ENCODE results near the gene PPARD.
"Not testable (repeated sequence)": the region's sequence is repeated elsewhere in the genome, so short reads cannot be mapped to it uniquely, and the experiment has no call there.

PPARD gene

DNA sequence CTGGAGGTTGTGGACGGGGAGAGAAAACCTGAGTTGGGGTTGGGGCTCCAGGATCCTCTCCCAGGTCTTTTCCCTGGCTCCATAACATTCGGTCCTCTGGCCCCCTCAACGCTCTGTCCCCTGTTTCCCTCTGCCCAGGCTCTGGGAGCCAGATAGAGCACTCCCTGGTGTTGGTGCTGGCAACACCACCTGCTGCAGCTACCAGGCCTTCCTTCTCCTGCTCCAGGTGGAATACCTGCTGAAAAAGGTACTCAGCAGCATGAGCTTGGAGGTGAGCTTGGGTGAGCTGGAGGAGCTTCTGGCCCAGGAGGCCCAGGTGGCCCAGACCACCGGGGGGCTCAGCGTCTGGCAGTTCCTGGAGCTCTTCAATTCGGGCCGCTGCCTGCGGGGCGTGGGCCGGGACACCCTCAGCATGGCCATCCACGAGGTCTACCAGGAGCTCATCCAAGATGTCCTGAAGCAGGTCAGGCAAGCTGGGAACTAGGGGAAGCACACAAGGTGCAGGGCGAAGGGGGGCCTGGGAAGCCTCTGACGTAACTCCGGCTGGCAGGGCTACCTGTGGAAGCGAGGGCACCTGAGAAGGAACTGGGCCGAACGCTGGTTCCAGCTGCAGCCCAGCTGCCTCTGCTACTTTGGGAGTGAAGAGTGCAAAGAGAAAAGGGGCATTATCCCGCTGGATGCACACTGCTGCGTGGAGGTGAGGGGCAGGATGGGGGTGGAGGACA, 30.1 kb upstream of the PPARD start:
- no peak for DNase-seq (ENCODE audit: low spot score)

- no peak for DNase-seq (ENCODE audit: low spot score)
Measured at GRCh38 chr6:35312807-35313206, 29.6 kb upstream of the PPARD start.

DNA sequence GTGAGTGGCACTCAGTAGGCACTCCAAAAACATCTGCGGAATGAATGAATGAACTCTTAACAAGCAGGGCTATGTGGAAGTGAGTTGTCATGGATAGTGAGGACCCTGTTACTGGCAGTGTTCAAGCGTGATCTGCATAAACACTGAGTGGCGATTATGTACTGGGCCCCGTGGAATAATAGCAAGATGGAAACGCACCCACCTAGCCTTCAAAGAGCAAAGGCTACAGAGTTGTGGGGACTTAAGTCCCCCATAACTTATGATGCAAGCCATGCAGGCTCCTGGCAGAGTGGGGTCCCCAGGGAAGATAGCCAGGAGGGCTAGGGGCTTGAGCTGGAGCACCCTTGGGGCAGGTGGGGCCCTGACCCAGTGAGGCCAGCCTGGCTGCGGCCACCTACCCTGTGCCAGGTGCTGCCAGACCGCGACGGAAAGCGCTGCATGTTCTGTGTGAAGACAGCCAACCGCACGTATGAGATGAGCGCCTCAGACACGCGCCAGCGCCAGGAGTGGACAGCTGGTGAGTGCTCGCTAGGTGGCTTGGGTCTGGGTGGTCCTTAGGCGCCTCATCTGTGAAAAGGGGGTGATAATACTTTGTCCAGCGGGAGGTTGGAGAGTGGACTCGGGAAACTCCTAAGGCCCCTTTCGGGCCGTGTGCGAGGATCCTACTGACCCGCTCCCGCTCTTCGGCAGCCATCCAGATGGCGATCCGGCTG, 24.7 kb upstream of the PPARD start:
- DNase-seq (ENCODE audit: low spot score), result no peak

GRCh38 chr6:35318196-35319171, 23.9 kb upstream of the PPARD start:
- peak; percentile 87 for DNase-seq (ENCODE audit: low spot score)

DNA sequence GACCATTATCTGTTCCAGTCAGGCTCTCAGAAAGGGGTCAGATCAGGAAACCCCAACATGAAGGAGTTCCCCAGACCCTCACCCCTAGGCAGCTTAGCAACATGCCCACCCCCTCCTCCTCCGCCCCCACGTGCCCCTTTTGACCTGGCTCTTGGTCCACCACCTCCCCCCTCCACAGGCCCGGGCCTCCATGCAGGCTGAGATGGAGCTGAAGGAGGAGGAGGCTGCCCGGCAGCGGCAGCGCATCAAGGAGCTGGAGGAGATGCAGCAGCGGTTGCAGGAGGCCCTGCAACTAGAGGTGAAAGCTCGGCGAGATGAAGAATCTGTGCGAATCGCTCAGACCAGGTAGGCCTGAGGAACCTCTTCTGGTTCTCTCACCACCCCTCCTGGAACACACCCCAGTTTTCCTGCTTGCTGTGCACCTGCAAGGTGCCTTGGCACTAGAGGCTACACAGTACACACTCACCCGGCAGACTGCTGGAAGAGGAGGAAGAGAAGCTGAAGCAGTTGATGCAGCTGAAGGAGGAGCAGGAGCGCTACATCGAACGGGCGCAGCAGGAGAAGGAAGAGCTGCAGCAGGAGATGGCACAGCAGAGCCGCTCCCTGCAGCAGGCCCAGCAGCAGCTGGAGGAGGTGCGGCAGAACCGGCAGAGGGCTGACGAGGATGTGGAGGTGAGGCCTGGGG, 22.9 kb upstream of the PPARD start:
- DNase-seq (ENCODE audit: low spot score), result no peak

- no peak for DNase-seq (ENCODE audit: low spot score)
Measured at GRCh38 chr6:35320031-35320410, 22.3 kb upstream of the PPARD start.

GRCh38 chr6:35321091-35321490, 21.3 kb upstream of the PPARD start:
- no peak for DNase-seq (ENCODE audit: low spot score)

GRCh38 chr6:35327349-35328027, 14.9 kb upstream of the PPARD start:
- peak; percentile 63 for DNase-seq (ENCODE audit: low spot score)

DNA sequence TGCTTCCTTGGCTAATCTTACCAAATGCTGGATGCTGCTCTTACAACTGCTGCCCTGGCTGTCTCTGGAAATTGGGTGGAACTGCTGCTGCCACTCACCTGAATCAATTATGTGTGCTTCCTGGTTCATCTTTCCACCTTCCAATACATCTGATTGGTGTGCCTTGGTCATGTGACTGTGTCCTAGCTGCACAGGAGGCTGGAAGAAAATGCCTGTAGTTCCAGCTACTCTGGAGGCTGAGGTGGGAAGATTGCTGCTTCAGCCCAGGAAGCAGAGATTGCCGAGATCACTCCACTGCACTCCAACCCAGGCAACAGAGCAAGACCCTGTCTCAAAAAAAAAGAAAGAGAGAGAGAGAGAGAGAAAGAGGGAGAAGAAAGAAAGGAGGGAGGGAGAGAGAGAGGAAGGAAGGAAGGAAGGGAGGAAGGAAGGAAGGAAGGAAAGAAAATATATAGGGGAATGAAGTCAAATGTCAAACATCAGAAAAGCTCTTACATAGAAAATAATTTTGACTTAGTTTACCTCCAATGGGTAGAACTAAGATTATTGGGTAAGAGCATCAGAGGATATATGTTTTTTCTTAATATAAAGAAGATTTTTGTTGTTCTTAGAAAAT, 14.1 kb upstream of the PPARD start:
- no peak for DNase-seq (ENCODE audit: low spot score)

GRCh38 chr6:35328965-35329364, 13.4 kb upstream of the PPARD start:
- DNase-seq (ENCODE audit: low spot score), result not testable (repeated sequence)

DNA sequence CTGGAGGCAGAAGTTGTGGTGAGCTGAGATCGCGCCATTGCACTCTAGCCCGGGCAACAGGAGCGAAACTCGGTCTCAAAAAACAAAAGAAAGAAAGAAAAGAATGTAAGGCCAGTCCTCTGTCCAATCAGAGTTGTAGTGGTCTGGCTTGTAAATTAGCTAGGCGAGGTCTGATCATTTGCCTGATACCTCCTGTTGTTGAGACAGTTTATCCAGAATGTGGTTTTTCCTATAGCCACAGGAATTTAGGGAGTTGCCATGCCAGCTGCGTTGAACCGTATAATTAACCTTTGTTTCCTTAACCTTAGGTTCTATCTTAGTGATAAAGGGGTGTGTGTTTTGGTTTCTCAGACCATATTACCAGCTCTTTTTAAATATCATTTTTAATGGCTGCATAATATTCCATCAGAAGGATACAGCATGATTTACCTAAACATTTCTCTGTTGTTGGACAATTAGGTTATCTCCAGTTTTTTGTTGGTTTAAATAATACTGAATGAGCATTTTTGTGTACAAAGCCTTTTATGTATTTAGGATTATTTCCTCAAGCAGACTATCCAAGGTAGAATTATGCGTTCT, 11.7 kb upstream of the PPARD start:
- no peak for DNase-seq (ENCODE audit: low spot score)

GRCh38 chr6:35332074-35332887, 10.1 kb upstream of the PPARD start:
- DNase-seq (ENCODE audit: low spot score), result not testable (repeated sequence)

- no peak for DNase-seq (ENCODE audit: low spot score)
Measured at GRCh38 chr6:35341557-35341956, 801 bp upstream of the PPARD start.

GRCh38 chr6:35343092-35343834, 905 bp downstream of the PPARD start:
- peak; percentile 51 for DNase-seq (ENCODE audit: low spot score)

- no peak for DNase-seq (ENCODE audit: low spot score)
Measured at GRCh38 chr6:35343835-35344550, 1.6 kb downstream of the PPARD start.

DNA sequence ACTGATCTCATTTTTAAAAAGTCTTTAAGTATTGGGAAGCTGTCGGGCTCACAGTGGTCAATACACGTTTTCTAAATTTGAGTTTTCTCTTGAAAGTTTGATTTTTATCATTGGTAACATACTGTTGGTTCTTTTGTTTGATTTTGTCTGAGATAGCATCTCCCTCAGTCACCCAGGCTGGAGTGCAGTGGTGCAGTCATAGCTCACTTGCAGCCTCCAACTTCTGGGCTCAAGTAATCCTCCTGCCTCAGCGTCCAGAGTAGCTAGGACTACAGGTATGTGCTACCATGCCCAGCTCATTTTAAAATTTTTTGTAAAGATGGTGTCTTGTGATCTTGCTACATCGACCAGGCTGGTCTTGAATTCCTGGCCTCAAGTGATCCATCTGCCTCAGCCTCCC, 9.1 kb downstream of the PPARD start:
- DNase-seq (ENCODE audit: low spot score), result no peak

DNA sequence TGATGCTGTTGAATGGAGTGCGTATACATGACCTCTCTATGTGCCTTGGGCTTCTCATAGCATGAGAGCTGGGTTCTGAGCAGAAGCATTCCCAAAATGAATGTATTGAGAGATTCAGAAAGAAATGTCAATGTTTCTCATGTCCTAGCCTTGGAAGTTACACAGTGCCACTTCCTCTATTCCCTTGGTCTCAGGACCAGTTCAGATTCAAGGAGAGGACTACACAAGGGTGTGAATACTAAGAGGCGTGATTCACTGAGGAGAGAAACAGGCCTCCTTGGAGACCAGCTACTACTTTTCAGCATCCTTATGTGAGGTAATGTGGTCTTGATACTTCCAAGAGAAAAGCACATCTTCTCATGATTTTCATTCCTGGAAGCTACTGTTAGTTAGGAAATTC, 10.4 kb downstream of the PPARD start:
- DNase-seq (ENCODE audit: low spot score), result no peak
